Adrenal gland (tissue), 12 donors: Measurements from ENCODE around the gene ASPA. TPM values are rescaled to one million over a fixed set of nuclear protein-coding genes. Genes with fewer than 3 reads are reported as not detected.

Experiments used
- DNase-seq, 7 donors: peaks; one replicate each; pipeline ENCODE4 v3.0.0-alpha.2; 2019 to 2020
- H3K27ac ChIP-seq, 5 donors: fragments of 200-600 bp; sonication (generic) in 4 of 5; 1 replicate in 3 of 5; 2 replicates in 2 of 5; pipeline versions ENCODE4 v1.5.1 to v1.8.0; 2016 to 2020; ENCODE audit warnings: mild to moderate bottlenecking in 1 of 5
- H3K27me3 ChIP-seq: fragments of 200-600 bp; 2 replicates; pipeline ENCODE4 v1.8.0; 2021
- H3K36me3 ChIP-seq, 2 donors: fragments of 200-600 bp; replicated peaks in 1 of 2; 1 replicate in 1 of 2; 2 replicates in 1 of 2; pipeline versions ENCODE4 v1.5.1 to v1.8.0; 2018 to 2022
- H3K4me1 ChIP-seq, 2 donors: fragments of 200-600 bp; replicated peaks in 1 of 2; 1 replicate in 1 of 2; 2 replicates in 1 of 2; pipeline versions ENCODE4 v1.5.1 to v1.8.0; 2018 to 2021
- H3K4me3 ChIP-seq, 4 donors: fragments of 200-600 bp; sonication (generic) in 3 of 4; one replicate each; pipeline ENCODE4 v1.5.1; 2016 to 2018
- H3K9me3 ChIP-seq, 3 donors: fragments of 200-600 bp; sonication (generic) in 1 of 3; replicated peaks in 1 of 3; 1 replicate in 2 of 3; 2 replicates in 1 of 3; pipeline versions ENCODE4 v1.5.1 to v1.8.0; 2016 to 2021
- CTCF ChIP-seq, 6 experiments: fragments of 450-650 bp in 4 of 6; fragments of 200-600 bp in 2 of 6; sonication (generic) in 1 of 6; IDR thresholded peaks; 1 replicate in 5 of 6; 2 replicates in 1 of 6; pipeline versions ENCODE4 v1.5.1 to v1.8.0; 2016 to 2021; ENCODE audit warnings: antibody characterized with exemption in 6 of 6, mild to moderate bottlenecking in 2 of 6, moderate library complexity in 1 of 6
- POLR2A ChIP-seq, 2 donors: fragments of 450-650 bp; IDR thresholded peaks; one replicate each; pipeline ENCODE4 v1.6.1; 2017; ENCODE audit warnings: antibody characterized with exemption in 2 of 2, mild to moderate bottlenecking in 2 of 2, moderate library complexity in 1 of 2
- WGBS, 4 donors: extraction: QIAGEN DNeasy Blood & Tissue Kit in 2 of 4; methylation state at CpG; one replicate each; pipeline versions ENCODE4 v1.1.5 to v1.1.7; 2013 to 2017; 5-methylcytosine and 5-hydroxymethylcytosine counted together
- intact Hi-C, 2 donors: fragments of 100-400 bp; cut with DNase I; formaldehyde crosslinking; loops; one replicate each; pipeline versions ENCODE4 v1.14.1 to v1.15.0; 2022 to 2023
- polyA plus RNA-seq, 3 donors: library from polyadenylated mRNA; stranded (reverse); fragments of 200-250 nt in 2 of 3; fragments of 350-450 nt in 1 of 3; fragmentation: Illumina TruSeq in 1 of 3; extraction: RNeasy Lipid Tissue Mini Kit (QIAGEN cat#74804) in 1 of 3; gene quantifications; one replicate each; pipeline ENCODE4 v1.2.3, GENCODE V29; 2013 to 2014
- total RNA-seq, 9 donors: library from RNA; depleted of rRNA in 4 of 9; stranded (reverse); fragments of >200 nt in 4 of 9; fragments of 120-200 nt in 1 of 9; fragmentation: NEBNext Ultra II Directional in 1 of 9; extraction: Animal tissue kit (Norgen Biotek cat#: 25700) in 1 of 9; gene quantifications; one replicate each; pipeline versions ENCODE4 v1.1.0 to v1.2.4, GENCODE V29; 2013 to 2023
- donor health status: healthy with polysubstance abuse.
- donor health status: Bipolar disorder and iron deficiency.
- donor health status: DM: yes; HTN: yes; CAD: no.
- donor health status: DM: no; HTN: no; CAD: no.
- donor health status: DM: no; HTN: no; CAD: no.
- donor health status: DM: yes; HTN: yes; CAD: no.

Gene ASPA
- total and polyA plus RNA-seq, 12 donors = 1.3 to 10.1 (median 3.2) TPM

- Histone ChIP-seq H3K4me1 (no peaks in the 10 kb centered on the region), H3K27me3 (no peaks in the 10 kb centered on the region), H3K36me3 (no peaks in the 10 kb centered on the region), H3K4me3 (no peak overlapping the region), H3K9me3 (no peaks in the 10 kb centered on the region), H3K27ac (no peak overlapping the region)
- 87 to 93% (median 90%) methylated on average over 6 of the region's 6 CpGs for WGBS, 4 donors
- no peak for DNase-seq
- TF ChIP-seq POLR2A (IDR thresholded peaks at IDR 0.05) (no peak), CTCF (IDR thresholded peaks at IDR 0.05) (no peak)
- intact Hi-C loops = no loop called here
These were observed 75.4 kb downstream of the ASPA start for GRCh38 chr17:3551189-3551588.

GRCh38 chr17:3552916-3553315 lies 77.1 kb downstream of the ASPA start:
- WGBS, 4 donors = 81 to 84% (median 82%) methylated on average over 7 of the region's 7 CpGs
- intact Hi-C loops = no loop called here
- no peaks in the 10 kb centered on the region for H3K36me3 ChIP-seq
- no peak for DNase-seq
- H3K9me3 ChIP-seq = no peaks in the 10 kb centered on the region
- H3K4me1 ChIP-seq = no peaks in the 10 kb centered on the region
- no peak for TF ChIP-seq POLR2A (IDR thresholded peaks at IDR 0.05)
- no peaks in the 10 kb centered on the region for H3K27me3 ChIP-seq
- H3K4me3 ChIP-seq = no peak overlapping the region
- H3K27ac ChIP-seq = no peak overlapping the region

Other genes with a start within 250 kb of the ASPA start
- gene OR3A1, start 177.6 kb upstream of the ASPA start, total RNA-seq = under 1 TPM in 3 of 9 donors, not detected in 6; 0.06 to 0.25 (median 0.22) TPM
- gene OR3A1, start 177.6 kb upstream of the ASPA start, polyA plus RNA-seq = not detected
- gene OR3A2, start 89.7 kb upstream of the ASPA start, total RNA-seq = 1 to 10 TPM in 1 of 9 donors, under 1 TPM in 4, not detected in 4; 0.17 to 2.6 (median 0.65) TPM
- gene OR3A2, start 89.7 kb upstream of the ASPA start, polyA plus RNA-seq = under 1 TPM in 2 of 3 donors, not detected in 1; 0.07 to 0.13 TPM
- gene OR1E1, start 77.6 kb upstream of the ASPA start, total RNA-seq = not detected
- not detected for gene OR1E1, start 77.6 kb upstream of the ASPA start, polyA plus RNA-seq
- not detected for gene OR3A3, start 64.6 kb upstream of the ASPA start, total RNA-seq
- gene OR3A3, start 64.6 kb upstream of the ASPA start, polyA plus RNA-seq = not detected
- not detected for gene OR1E2, start 42.2 kb upstream of the ASPA start, total RNA-seq
- not detected for gene OR1E2, start 42.2 kb upstream of the ASPA start, polyA plus RNA-seq
- gene SPATA22, start 4.2 kb upstream of the ASPA start, total RNA-seq = 1 to 10 TPM in 4 of 9 donors, under 1 TPM in 1, not detected in 4; 0.17 to 3.8 (median 1.4) TPM
- under 1 TPM; 0.13 to 0.88 (median 0.54) TPM for gene SPATA22, start 4.2 kb upstream of the ASPA start, polyA plus RNA-seq
- 1 to 10 TPM in 2 of 9 donors, under 1 TPM in 7; 0.14 to 1.4 (median 0.46) TPM for gene TRPV3, start 81.8 kb downstream of the ASPA start, total RNA-seq
- 1 to 10 TPM in 1 of 3 donors, under 1 TPM in 2; 0.34 to 1.1 (median 0.37) TPM for gene TRPV3, start 81.8 kb downstream of the ASPA start, polyA plus RNA-seq
- gene TRPV1, start 133.4 kb downstream of the ASPA start, total RNA-seq = 1 to 10 TPM; 1.6 to 5.5 (median 3.1) TPM
- 10 to 100 TPM in 1 of 3 donors, 1 to 10 TPM in 2; 1.5 to 10.9 (median 5.9) TPM for gene TRPV1, start 133.4 kb downstream of the ASPA start, polyA plus RNA-seq
- 10 to 100 TPM; 12.0 to 27.4 (median 19.9) TPM for gene SHPK, start 160.3 kb downstream of the ASPA start, total RNA-seq
- gene SHPK, start 160.3 kb downstream of the ASPA start, polyA plus RNA-seq = 10 to 100 TPM in 1 of 3 donors, 1 to 10 TPM in 2; 8.8 to 13.3 (median 9.1) TPM
- 10 to 100 TPM; 17.5 to 74.8 (median 39.8) TPM for gene CTNS, start 160.8 kb downstream of the ASPA start, total RNA-seq
- gene CTNS, start 160.8 kb downstream of the ASPA start, polyA plus RNA-seq = 10 to 100 TPM; 11.5 to 15.7 (median 13.8) TPM
- 100 to 1,000 TPM; 105 to 311 (median 208) TPM for gene TAX1BP3, start 192.6 kb downstream of the ASPA start, total RNA-seq
- 100 to 1,000 TPM in 1 of 3 donors, 10 to 100 TPM in 2; 32.1 to 100 (median 94.9) TPM for gene TAX1BP3, start 192.6 kb downstream of the ASPA start, polyA plus RNA-seq
- gene EMC6, start 192.8 kb downstream of the ASPA start, total RNA-seq = 10 to 100 TPM in 7 of 9 donors, 1 to 10 TPM in 2; 6.1 to 73.8 (median 37.1) TPM
- 10 to 100 TPM; 44.2 to 89.4 (median 47.7) TPM for gene EMC6, start 192.8 kb downstream of the ASPA start, polyA plus RNA-seq
- gene P2RX5, start 220.2 kb downstream of the ASPA start, total RNA-seq = 1 to 10 TPM in 5 of 9 donors, under 1 TPM in 4; 0.25 to 2.8 (median 1.1) TPM
- gene P2RX5, start 220.2 kb downstream of the ASPA start, polyA plus RNA-seq = 1 to 10 TPM in 1 of 3 donors, under 1 TPM in 2; 0.59 to 2.0 (median 0.88) TPM
- 1 to 10 TPM in 2 of 9 donors, under 1 TPM in 7; 0.14 to 1.4 (median 0.48) TPM for gene HASPIN, start 247.9 kb downstream of the ASPA start, total RNA-seq
- gene HASPIN, start 247.9 kb downstream of the ASPA start, polyA plus RNA-seq = under 1 TPM; 0.07 to 0.48 (median 0.08) TPM